Measurements from ENCODE around the gene ADGRD1. TPM values are rescaled to one million over a fixed set of nuclear protein-coding genes. Genes with fewer than 3 reads are reported as not detected.

Gene ADGRD1
- total RNA-seq, 2 donors from 2014 or later: 2.7 TPM; not detected in 1

- Mint-ChIP-seq H3K4me3 (no peak overlapping the region), H3K27ac (no peak overlapping the region), H3K36me3 (ENCODE audit: low read depth) (no peaks in the 10 kb centered on the region), H3K27me3 (peaks cover 17% of the 10 kb centered on the region), H3K4me1 (no peaks in the 10 kb centered on the region), H3K9me3 (peaks cover 3% of the 10 kb centered on the region)
- ATAC-seq (replicated peaks): no peak
Measured at GRCh38 chr12:131176266-131176665, 222.6 kb downstream of the ADGRD1 start.

DNA sequence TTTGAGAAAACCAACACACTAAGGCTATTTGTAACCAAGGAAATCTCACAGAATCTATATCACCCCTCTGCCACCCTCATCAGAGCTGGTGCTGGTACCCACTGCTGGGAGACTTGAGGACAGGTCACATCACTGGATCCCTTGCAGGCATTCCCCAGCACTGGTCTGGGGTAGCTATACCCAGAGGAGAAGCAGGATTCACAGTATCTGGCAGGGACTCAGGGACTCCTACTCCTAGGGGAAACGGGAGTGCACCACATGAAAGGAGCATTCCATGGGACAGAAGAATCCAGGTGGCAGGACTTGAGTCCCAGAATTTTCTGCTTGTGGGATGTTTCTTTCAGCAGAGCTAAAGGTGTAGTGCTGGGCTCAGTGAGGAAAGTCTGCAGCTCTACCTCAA is 223.2 kb downstream of the ADGRD1 start:
- Mint-ChIP-seq H3K36me3 (ENCODE audit: low read depth) (no peaks in the 10 kb centered on the region), H3K4me3 (no peak overlapping the region), H3K9me3 (peaks cover 3% of the 10 kb centered on the region), H3K4me1 (no peaks in the 10 kb centered on the region), H3K27me3 (peaks cover 17% of the 10 kb centered on the region), H3K27ac (no peak overlapping the region)
- no peak for ATAC-seq (replicated peaks)

DNA sequence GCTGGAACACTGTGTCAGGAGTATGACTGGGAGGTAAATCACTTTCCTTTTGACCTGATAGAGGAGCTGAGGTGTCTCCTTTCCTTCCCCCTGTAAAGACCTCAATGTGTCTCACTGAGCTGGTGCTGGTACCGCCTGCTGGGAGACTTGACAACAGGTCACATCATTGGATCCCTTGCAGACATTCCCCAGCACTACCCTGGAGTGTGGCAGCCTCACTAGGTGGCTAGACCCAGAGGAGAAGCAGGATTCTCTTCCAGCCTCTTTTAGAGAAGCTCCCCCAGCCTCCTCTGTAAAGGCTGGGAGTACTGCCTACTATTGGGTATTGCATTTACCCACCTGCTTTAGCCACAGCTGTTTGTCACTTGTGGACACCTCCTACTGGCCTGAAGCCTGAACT is 223.9 kb downstream of the ADGRD1 start:
- ATAC-seq (replicated peaks): no peak
- H3K36me3 Mint-ChIP-seq (ENCODE audit: low read depth): no peaks in the 10 kb centered on the region
- H3K27ac Mint-ChIP-seq: no peak overlapping the region

DNA sequence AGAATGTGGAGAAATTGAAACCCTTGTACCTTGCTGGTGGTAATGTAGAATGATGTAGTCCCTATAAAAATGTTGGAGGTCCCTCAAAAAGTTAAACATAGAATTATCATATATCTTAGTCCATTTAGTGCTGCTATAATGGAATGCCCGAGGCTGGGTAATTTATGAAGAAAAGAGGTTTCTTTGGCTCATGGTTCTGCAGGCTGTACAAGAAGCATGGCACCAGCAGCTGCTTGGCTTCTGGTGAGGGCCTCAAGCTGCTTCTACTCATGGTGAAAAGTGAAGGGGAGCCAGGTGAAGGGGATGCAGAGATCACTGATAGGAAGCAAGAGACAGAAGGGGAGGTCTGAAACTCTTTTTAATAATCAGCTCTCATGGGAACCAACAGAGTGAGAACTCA is 233.9 kb downstream of the ADGRD1 start:
- Mint-ChIP-seq H3K9me3 (peaks cover 13% of the 10 kb centered on the region), H3K27me3 (peaks cover 8% of the 10 kb centered on the region), H3K4me1 (no peaks in the 10 kb centered on the region), H3K4me3 (no peak overlapping the region), H3K36me3 (ENCODE audit: low read depth) (no peaks in the 10 kb centered on the region), H3K27ac (no peak overlapping the region)
- ATAC-seq (replicated peaks): no peak

More for the DNA sequence above, 223.9 kb downstream of the ADGRD1 start:
- no peaks in the 10 kb centered on the region for H3K4me1 Mint-ChIP-seq
- no peak overlapping the region for H3K4me3 Mint-ChIP-seq
- H3K27me3 Mint-ChIP-seq: peaks cover 12% of the 10 kb centered on the region
- H3K9me3 Mint-ChIP-seq: no peaks in the 10 kb centered on the region

DNA sequence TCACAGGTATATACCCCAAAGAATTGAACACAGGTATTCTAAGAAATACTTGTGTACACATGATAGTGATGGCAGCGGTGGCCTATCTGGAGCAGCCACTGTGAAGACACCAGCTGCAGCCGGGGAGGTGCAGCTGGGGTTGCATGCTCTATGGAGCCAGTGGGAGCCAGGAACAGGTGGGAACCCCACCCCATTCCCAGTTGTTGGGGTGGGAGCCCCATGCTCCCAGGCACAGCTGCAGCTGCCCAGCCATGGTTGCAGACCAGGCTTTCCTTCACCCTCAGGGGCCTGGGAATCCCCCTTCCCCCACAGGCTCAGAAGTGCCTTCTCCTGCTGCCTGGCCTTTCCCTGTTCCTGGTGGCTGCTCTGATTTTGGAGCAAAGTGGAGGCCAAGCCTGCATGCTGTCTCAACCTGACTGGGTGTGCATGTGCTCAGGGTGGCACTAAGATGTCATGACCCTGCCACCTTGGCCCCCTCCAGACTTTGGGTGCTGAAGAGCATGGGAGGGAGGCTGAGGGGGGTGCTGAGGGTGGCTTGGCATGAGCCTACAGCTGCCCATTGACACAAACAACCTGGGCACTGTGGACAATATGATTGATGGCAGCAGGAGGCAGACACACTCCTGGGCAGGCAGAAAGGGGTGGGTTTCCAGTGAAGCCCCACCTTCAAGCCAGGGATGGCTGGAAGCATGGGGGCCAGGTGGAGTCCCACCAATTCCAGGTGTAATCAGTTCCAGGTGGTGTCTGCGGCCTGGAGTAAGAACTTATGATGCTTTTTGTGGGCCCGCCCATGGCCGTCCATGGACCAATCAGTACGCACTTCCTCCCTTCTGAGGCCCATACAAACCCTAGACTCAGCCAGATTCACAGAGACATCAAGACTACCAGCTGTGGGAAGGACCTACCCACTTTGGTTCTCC is 234.7 kb downstream of the ADGRD1 start:
- peaks cover 12% of the 10 kb centered on the region for H3K9me3 Mint-ChIP-seq
- H3K4me3 Mint-ChIP-seq: no peak overlapping the region
- ATAC-seq (replicated peaks): no peak
- no peak overlapping the region for H3K27ac Mint-ChIP-seq
- H3K4me1 Mint-ChIP-seq: no peaks in the 10 kb centered on the region
- H3K27me3 Mint-ChIP-seq: peaks cover 15% of the 10 kb centered on the region
- H3K36me3 Mint-ChIP-seq (ENCODE audit: low read depth): no peaks in the 10 kb centered on the region

GRCh38 chr12:131189781-131190180 is 236.1 kb downstream of the ADGRD1 start:
- no peak overlapping the region for H3K4me3 Mint-ChIP-seq

GRCh38 chr12:131190965-131191364 is 237.3 kb downstream of the ADGRD1 start:
- Mint-ChIP-seq H3K9me3 (peaks cover under 1% of the 10 kb centered on the region), H3K4me3 (no peak overlapping the region), H3K27ac (no peak overlapping the region), H3K27me3 (peaks cover 15% of the 10 kb centered on the region), H3K36me3 (ENCODE audit: low read depth) (no peaks in the 10 kb centered on the region), H3K4me1 (no peaks in the 10 kb centered on the region)
- ATAC-seq (replicated peaks): no peak

More at GRCh38 chr12:131189781-131190180, 236.1 kb downstream of the ADGRD1 start:
- H3K4me1 Mint-ChIP-seq: no peaks in the 10 kb centered on the region
- peaks cover 8% of the 10 kb centered on the region for H3K9me3 Mint-ChIP-seq
- ATAC-seq (replicated peaks): no peak
- peaks cover 19% of the 10 kb centered on the region for H3K27me3 Mint-ChIP-seq
- H3K27ac Mint-ChIP-seq: no peak overlapping the region
- H3K36me3 Mint-ChIP-seq (ENCODE audit: low read depth): no peaks in the 10 kb centered on the region

Other genes starting within 250 kb of the ADGRD1 start
- under 1 TPM in 1 of 2 donors, not detected in 1; 0.29 TPM for gene RIMBP2, start 237.6 kb upstream of the ADGRD1 start, total RNA-seq
- 10 to 100 TPM; 16.5 to 18.2 TPM for gene STX2, start 114.7 kb upstream of the ADGRD1 start, total RNA-seq
- gene RAN, start 81.8 kb upstream of the ADGRD1 start, total RNA-seq: 1,000 to 10,000 TPM; 1,449 to 2,120 TPM

Data from activated T-helper 17 cell treated with anti-CD3 and anti-CD28 coated beads, Interleukin-2, amount 50 U/mL, for 72 hours (primary cell).